Right atrium auricular region (tissue), 2 donors: ENCODE data around the gene ZNF862. TPM values are rescaled to one million over a fixed set of nuclear protein-coding genes. Genes with fewer than 3 reads are reported as not detected.

ENCODE experiments used
- DNase-seq: peaks from one replicate; pipeline ENCODE4 v3.0.0-alpha.2; 2019; ENCODE audit warnings: low spot score
- H3K27ac ChIP-seq, 2 donors: fragments of 200-600 bp; sonication (generic); 1 replicate in 1 of 2; 2 replicates in 1 of 2; pipeline ENCODE4 v1.5.1; 2016 to 2019
- H3K27me3 ChIP-seq, 2 donors: fragments of 200-600 bp; sonication (generic); one replicate each; pipeline versions ENCODE4 v1.5.1 to v1.6.0; 2017 to 2019
- H3K36me3 ChIP-seq: fragments of 200-600 bp; sonication (generic); one replicate; pipeline ENCODE4 v1.5.1; 2016
- H3K4me1 ChIP-seq, 2 donors: fragments of 200-600 bp; sonication (generic); one replicate each; pipeline versions ENCODE4 v1.5.1 to v1.6.0; 2017 to 2019
- H3K4me3 ChIP-seq, 2 donors: fragments of 200-600 bp; sonication (generic); 1 replicate in 1 of 2; 2 replicates in 1 of 2; pipeline ENCODE4 v1.5.1; 2017 to 2019; ENCODE audit warnings: mild to moderate bottlenecking in 1 of 2, moderate library complexity in 1 of 2
- H3K9me3 ChIP-seq, 2 donors: fragments of 200-600 bp; sonication (generic); one replicate each; pipeline ENCODE4 v1.5.1; 2019
- total RNA-seq, 2 donors: library from RNA; depleted of rRNA; stranded (reverse); fragments of >200 nt; gene quantifications; one replicate each; pipeline ENCODE4 v1.1.0, GENCODE V29; 2016
- TF ChIP-seq, protein P1 (sequence below), 2 donors: fragments of 200-600 bp; sonication (generic); IDR thresholded peaks; one replicate each; pipeline ENCODE4 v1.5.1; 2019; ENCODE audit warnings: antibody characterized with exemption in 2 of 2

ZNF862 gene
- total RNA-seq, 2 donors from 2014 or later: 7.0 to 11.0 TPM

DNA sequence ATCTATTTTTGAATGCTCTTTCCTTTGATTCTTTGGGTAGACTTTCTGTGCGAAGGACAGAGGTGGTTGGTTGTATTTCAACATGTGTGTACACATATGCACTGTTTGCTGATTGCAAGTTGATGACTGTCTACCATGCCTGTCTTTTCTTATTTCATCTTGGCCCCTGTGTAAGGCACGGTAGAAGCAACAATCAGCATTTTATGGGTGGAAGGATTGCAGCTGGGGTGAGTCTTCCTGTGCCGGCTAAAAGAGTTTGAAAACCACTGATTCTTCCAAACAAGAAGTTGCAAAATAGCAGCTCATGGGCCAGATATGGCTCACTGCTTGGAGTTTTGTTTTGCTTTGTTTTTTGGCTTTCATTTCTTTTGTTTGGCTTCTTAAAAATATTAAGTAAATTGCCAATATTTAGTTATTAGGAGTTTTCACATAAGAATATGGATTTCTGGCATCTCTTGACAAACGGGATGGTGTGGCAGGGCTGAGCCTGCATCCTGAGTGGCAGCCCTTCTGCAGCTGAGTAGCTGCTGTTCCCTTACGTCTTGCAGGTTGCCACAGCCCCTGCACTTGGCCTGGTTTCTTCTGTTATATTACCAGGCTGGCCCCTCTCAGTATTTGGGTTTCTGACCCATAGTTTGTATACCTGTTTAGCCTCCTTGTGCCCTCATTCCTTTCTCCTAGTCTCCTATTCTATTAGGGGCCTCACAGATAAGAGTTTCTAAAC lies 7.2 kb downstream of the ZNF862 start:
- Histone ChIP-seq H3K27ac (no peak overlapping the region), H3K4me1 (no peaks in the 10 kb centered on the region), H3K9me3 (no peaks in the 10 kb centered on the region), H3K27me3 (no peaks in the 10 kb centered on the region), H3K36me3 (peaks cover 13% of the 10 kb centered on the region), H3K4me3 (no peak overlapping the region)
- TF ChIP-seq, protein P1, sequence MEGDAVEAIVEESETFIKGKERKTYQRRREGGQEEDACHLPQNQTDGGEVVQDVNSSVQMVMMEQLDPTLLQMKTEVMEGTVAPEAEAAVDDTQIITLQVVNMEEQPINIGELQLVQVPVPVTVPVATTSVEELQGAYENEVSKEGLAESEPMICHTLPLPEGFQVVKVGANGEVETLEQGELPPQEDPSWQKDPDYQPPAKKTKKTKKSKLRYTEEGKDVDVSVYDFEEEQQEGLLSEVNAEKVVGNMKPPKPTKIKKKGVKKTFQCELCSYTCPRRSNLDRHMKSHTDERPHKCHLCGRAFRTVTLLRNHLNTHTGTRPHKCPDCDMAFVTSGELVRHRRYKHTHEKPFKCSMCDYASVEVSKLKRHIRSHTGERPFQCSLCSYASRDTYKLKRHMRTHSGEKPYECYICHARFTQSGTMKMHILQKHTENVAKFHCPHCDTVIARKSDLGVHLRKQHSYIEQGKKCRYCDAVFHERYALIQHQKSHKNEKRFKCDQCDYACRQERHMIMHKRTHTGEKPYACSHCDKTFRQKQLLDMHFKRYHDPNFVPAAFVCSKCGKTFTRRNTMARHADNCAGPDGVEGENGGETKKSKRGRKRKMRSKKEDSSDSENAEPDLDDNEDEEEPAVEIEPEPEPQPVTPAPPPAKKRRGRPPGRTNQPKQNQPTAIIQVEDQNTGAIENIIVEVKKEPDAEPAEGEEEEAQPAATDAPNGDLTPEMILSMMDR (IDR thresholded peaks at IDR 0.05): no peak
- DNase-seq: no peak

DNA sequence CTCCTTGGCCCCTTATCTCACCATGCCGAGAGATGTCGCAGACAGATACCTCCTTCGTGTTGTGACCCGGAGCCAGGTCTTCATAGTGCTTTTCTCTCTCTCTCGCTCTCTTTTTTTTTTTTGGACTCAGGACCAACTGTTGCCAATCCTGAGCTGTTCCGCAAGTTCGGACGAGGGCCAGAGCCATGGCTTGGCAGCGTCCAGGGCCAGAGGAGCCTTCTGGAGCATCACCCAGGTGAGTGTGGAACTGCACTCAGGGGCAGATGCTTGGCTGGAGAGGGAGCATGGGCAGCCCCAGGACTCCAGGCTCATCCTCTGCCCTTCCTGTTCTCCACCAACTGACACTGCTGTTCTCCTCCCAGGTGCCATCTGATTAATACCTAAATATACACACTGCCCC lies 7.8 kb downstream of the ZNF862 start:
- no peak for DNase-seq
- Histone ChIP-seq H3K27me3 (no peaks in the 10 kb centered on the region), H3K36me3 (peaks cover 13% of the 10 kb centered on the region), H3K4me1 (no peaks in the 10 kb centered on the region), H3K9me3 (no peaks in the 10 kb centered on the region), H3K4me3 (no peak overlapping the region), H3K27ac (no peak overlapping the region)
- TF ChIP-seq, protein P1 (IDR thresholded peaks at IDR 0.05): no peak

DNA sequence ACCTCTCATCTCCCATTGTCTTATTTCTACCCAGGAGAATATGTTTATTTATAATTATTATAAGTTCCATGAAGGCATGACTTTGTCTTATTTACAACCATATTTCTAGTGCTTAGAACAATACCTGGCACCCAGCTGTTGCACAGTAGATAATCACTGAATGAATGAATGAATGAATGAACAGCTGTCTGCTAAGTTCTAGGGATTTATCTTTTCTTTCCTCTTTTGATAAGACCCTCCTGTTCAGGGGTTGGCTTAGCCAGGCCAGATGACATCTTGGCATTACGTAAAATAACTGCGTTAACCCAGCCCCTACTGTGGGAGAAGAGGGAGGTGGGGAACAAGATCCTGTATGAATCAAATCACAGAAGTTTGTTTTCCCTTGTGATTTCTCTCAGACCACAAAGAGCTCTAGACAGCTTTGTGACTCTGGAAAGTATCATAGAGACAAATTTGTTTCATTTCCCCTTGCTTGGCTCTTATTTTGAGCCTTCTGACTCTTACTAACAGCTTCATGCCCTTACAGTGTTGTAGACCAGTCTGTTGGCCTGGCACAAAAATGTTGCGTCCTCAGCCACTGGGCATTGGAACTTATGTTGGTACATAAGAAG lies 8.4 kb downstream of the ZNF862 start:
- Histone ChIP-seq H3K4me1 (no peaks in the 10 kb centered on the region), H3K27me3 (no peaks in the 10 kb centered on the region), H3K4me3 (no peak overlapping the region), H3K9me3 (no peaks in the 10 kb centered on the region), H3K27ac (no peak overlapping the region), H3K36me3 (peaks cover 13% of the 10 kb centered on the region)
- DNase-seq: no peak
- TF ChIP-seq, protein P1 (IDR thresholded peaks at IDR 0.05): no peak

DNA sequence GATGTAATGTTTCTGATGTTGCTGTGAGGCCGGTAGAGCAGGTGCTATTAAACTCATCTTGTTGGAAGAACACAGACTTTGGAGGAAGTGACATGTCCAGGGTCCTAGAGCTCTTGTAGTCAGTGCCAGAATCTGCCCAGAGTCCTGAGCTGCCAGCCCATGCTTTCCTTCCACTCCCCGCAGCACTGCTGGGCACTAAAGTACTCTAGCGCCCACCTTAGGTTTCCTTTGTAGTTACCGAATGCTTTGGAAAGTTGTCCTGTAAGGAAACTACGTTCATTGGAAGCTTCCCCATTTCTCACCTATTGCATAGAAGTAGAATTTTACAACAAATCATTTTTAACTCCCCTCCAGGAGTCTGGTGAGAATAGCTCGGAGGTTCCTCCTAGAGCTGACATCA lies 11.0 kb downstream of the ZNF862 start:
- Histone ChIP-seq H3K27me3 (no peaks in the 10 kb centered on the region), H3K27ac (no peak overlapping the region), H3K4me3 (no peak overlapping the region), H3K4me1 (no peaks in the 10 kb centered on the region), H3K9me3 (no peaks in the 10 kb centered on the region), H3K36me3 (peaks cover 20% of the 10 kb centered on the region)
- DNase-seq: no peak
- TF ChIP-seq, protein P1 (IDR thresholded peaks at IDR 0.05): no peak

DNA sequence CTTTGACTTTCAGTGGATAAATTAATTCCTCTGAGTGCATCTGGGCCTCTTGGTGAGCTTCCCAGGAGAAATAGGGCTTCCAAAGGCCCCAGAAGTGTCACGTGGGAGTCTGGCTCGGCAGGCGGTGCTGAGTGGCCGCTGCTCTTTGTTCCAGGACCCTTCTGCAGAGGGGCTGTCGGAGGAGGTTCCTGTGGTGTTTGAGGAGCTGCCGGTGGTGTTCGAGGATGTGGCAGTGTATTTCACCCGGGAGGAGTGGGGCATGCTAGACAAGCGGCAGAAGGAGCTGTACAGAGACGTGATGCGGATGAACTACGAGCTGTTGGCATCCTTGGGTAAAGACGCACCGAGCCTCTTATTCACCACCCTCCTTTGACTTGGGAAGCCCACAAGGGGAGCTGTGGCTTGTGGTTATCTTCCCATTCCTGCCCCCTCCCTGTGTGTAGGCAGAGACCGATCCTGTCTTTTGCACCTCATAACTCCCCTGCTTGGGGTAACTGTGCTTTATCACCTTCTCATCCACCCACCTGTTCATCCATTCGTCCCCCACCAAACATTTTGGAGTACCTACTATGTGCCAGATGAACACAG lies 11.9 kb downstream of the ZNF862 start:
- Histone ChIP-seq H3K36me3 (peaks cover 20% of the 10 kb centered on the region), H3K4me3 (no peak overlapping the region), H3K27ac (no peak overlapping the region), H3K27me3 (no peaks in the 10 kb centered on the region), H3K9me3 (no peaks in the 10 kb centered on the region), H3K4me1 (peaks cover 0 to 4% of the 10 kb centered on the region in 2 donors)
- no peak for DNase-seq
- TF ChIP-seq, protein P1 (IDR thresholded peaks at IDR 0.05): no peak
